B cell (primary cell): ENCODE data around the gene ANTXRL.

Experiments used
- CTCF ChIP-seq: fragments of 200-600 bp; IDR thresholded peaks from one replicate; pipeline ENCODE4 v1.8.0; 2022; ENCODE audit warnings: antibody characterized with exemption, mild to moderate bottlenecking
- EZH2 ChIP-seq: IDR thresholded peaks from 2 replicates; pipeline ENCODE4 v1.6.1; 2012; ENCODE audit warnings: borderline replicate concordance, low read depth, mild to moderate bottlenecking, moderate library complexity, low read length; ENCODE audit not compliant: insufficient read depth, poor library complexity, severe bottlenecking

GRCh38 chr10:46268076-46268881 lies 18.5 kb upstream of the ANTXRL start:
- TF ChIP-seq CTCF = no peak
- TF ChIP-seq EZH2 = no peak
